Bone marrow (tissue), 2 donors: ENCODE measurements around the gene SOCS6.
"Not testable (repeated sequence)": the region's sequence is repeated elsewhere in the genome, so short reads cannot be mapped to it uniquely, and the experiment has no call there.

Experiments
- DNase-seq, 2 donors: peaks; one replicate each; lab custom pipeline; 2025; lab: John Stamatoyannopoulos, UW

Gene SOCS6

GRCh38 chr18:70324897-70325296 is 36.1 kb downstream of the SOCS6 start:
- no peak for DNase-seq

- DNase-seq, result no peak
Observed at GRCh38 chr18:70326255-70326654, 37.4 kb downstream of the SOCS6 start.

GRCh38 chr18:70328169-70328568 is 39.3 kb downstream of the SOCS6 start:
- no peak for DNase-seq

GRCh38 chr18:70329071-70329470 is 40.2 kb downstream of the SOCS6 start:
- DNase-seq, result no peak

GRCh38 chr18:70330887-70331286 is 42.0 kb downstream of the SOCS6 start:
- no peak for DNase-seq

GRCh38 chr18:70331456-70332097 is 42.7 kb downstream of the SOCS6 start:
- no peak for DNase-seq

- DNase-seq, result no peak
Observed at GRCh38 chr18:70332694-70333093, 43.8 kb downstream of the SOCS6 start.

- no peak for DNase-seq
Observed at GRCh38 chr18:70333316-70333715, 44.5 kb downstream of the SOCS6 start.

GRCh38 chr18:70333757-70334156 is 44.9 kb downstream of the SOCS6 start:
- DNase-seq, result no peak

GRCh38 chr18:70334264-70334663 is 45.4 kb downstream of the SOCS6 start:
- no peak for DNase-seq

GRCh38 chr18:70334728-70335329 is 46.0 kb downstream of the SOCS6 start:
- DNase-seq, result no peak

- no peak for DNase-seq
Observed at GRCh38 chr18:70335892-70336726, 47.3 kb downstream of the SOCS6 start.

- DNase-seq, result no peak
Observed at GRCh38 chr18:70337139-70337972, 48.5 kb downstream of the SOCS6 start.

GRCh38 chr18:70338890-70339289 is 50.0 kb downstream of the SOCS6 start:
- DNase-seq, result no peak

GRCh38 chr18:70339915-70340314 is 51.1 kb downstream of the SOCS6 start:
- no peak for DNase-seq

GRCh38 chr18:70348481-70348880 is 59.6 kb downstream of the SOCS6 start:
- not testable (repeated sequence) for DNase-seq

GRCh38 chr18:70349316-70349715 is 60.5 kb downstream of the SOCS6 start:
- DNase-seq, result no peak

- DNase-seq, result no peak
Observed at GRCh38 chr18:70354080-70354479, 65.2 kb downstream of the SOCS6 start.

- DNase-seq, result no peak
Observed at GRCh38 chr18:70354771-70355170, 65.9 kb downstream of the SOCS6 start.

- no peak for DNase-seq
Observed at GRCh38 chr18:70355620-70356385, 67.0 kb downstream of the SOCS6 start.

- not testable (repeated sequence) for DNase-seq
Observed at GRCh38 chr18:70358105-70358406, 69.2 kb downstream of the SOCS6 start.

- no peak for DNase-seq
Observed at GRCh38 chr18:70359071-70359470, 70.2 kb downstream of the SOCS6 start.
